ENCODE results near the gene DCHS1. TPM values are rescaled to one million over a fixed set of nuclear protein-coding genes. Genes with fewer than 3 reads are reported as not detected.

The DCHS1 gene
- total and polyA plus RNA-seq, 9 of the 15 experiments (the other 6 are each of a cell fraction or from before 2014, with no cell fraction given), result 0.04 to 0.49 (median 0.14) TPM; not detected in 2

GRCh38 chr11:6587360-6587953 is 68.2 kb downstream of the DCHS1 start:
- Histone ChIP-seq H3K4me2 (ENCODE audit: insufficient read depth, low read length) (no peak overlapping the region), H4K20me1 (replicated peaks; ENCODE audit: control insufficient read depth, insufficient read depth, low read length) (no peaks in the 10 kb centered on the region), H3K4me3 (no peak overlapping the region), H3K27me3 (ENCODE audit: control insufficient read depth in 2 of 2, insufficient read depth in 2 of 2, low read length in 2 of 2) (no peaks in the 10 kb centered on the region), H3K36me3 (ENCODE audit: control insufficient read depth, insufficient read depth, low read length) (peaks cover 8% of the 10 kb centered on the region; the same call in 1 of the 3 replicates), H3K9me1 (ENCODE audit: control insufficient read depth, insufficient read depth, low read length) (no peaks in the 10 kb centered on the region), H3K27ac (ENCODE audit: extremely low read depth, low read depth, low read length) (no peak overlapping the region), H3K4me1 (replicated peaks in 1 of 2; ENCODE audit: control insufficient read depth in 2 of 2, insufficient read depth in 2 of 2, low read length in 2 of 2) (peaks cover 0 to 5% of the 10 kb centered on the region in 2 experiments; a peak in 2 of 5 replicates), H3K9me3 (replicated peaks; ENCODE audit: control insufficient read depth, insufficient read depth, low read depth, low read length) (peaks cover 10% of the 10 kb centered on the region), H2AFZ (ENCODE audit: low read depth, low read length) (no peak overlapping the region), H3K79me2 (ENCODE audit: control insufficient read depth, insufficient read depth, low read length) (no peaks in the 10 kb centered on the region), H3K9ac (ENCODE audit: insufficient read depth in 1 of 2, low read depth in 2 of 2, low read length in 2 of 2) (no peak overlapping the region)
- intact Hi-C loops (cut with micrococcal nuclease) (no loop called here), in situ Hi-C loops (cut with MboI) (no loop called here)
- ChIA-PET POLR2A (interaction anchor here (0.6 to 1.8 kb wide), 6 partner anchors 12 to 472 kb away, joined by 3 to 8 read pairs (median 3); partner anchors contain the start of gene TAF10), CTCF (ENCODE audit: low intra/inter-chr PET ratio) (no interaction called here)
- ATAC-seq, result no peak
- no peak for FAIRE-seq
- no peak for DNase-seq (ENCODE audit: extremely low read depth in 1 of 4, low spot score in 3 of 4)
- no TSS peak for BruUV-seq (replicated peaks)
- TF ChIP-seq TEAD1 (CRISPR knock-in tag; IDR thresholded peaks at IDR 0.05) (no peak), ZNF583 (CRISPR knock-in tag; IDR thresholded peaks at IDR 0.05) (no peak), ZNF121 (CRISPR knock-in tag; conservative IDR thresholded peaks at IDR 0.05) (no peak), TRIM28 (IDR thresholded peaks at IDR 0.05) (no peak), MNT (conservative IDR thresholded peaks at IDR 0.05) (no peak), IRF2 (CRISPR knock-in tag; IDR thresholded peaks at IDR 0.05) (no peak), CHD1 (IDR thresholded peaks at IDR 0.05; ENCODE audit: low read length) (no peak), PRPF4 (IDR thresholded peaks at IDR 0.05; ENCODE audit: insufficient read depth, low read depth, low read length, poor library complexity, severe bottlenecking) (no peak), NONO (IDR thresholded peaks at IDR 0.05; ENCODE audit: low read depth in 2 of 2, low read length in 1 of 2) (no peak), STAT6 (CRISPR knock-in tag; IDR thresholded peaks at IDR 0.05) (no peak), RFX7 (CRISPR knock-in tag; IDR thresholded peaks at IDR 0.05) (no peak), ZBED1 (IDR thresholded peaks at IDR 0.05) (no peak), ERF (CRISPR knock-in tag; IDR thresholded peaks at IDR 0.05) (no peak), IRF9 (tag; IDR thresholded peaks at IDR 0.05) (no peak), PHTF2 (CRISPR knock-in tag; IDR thresholded peaks at IDR 0.05) (no peak)
- 82% methylated on average over 11 of the region's 11 CpGs for WGBS (ENCODE audit: insufficient coverage, low coverage, missing lambda C conversion rate)

All from K562 (cell line).